Ovary (tissue), 10 donors: Measurements from ENCODE around the gene MKNK1. TPM values are rescaled to one million over a fixed set of nuclear protein-coding genes. Genes with fewer than 3 reads are reported as not detected.
"Not testable (repeated sequence)": the region's sequence is repeated elsewhere in the genome, so short reads cannot be mapped to it uniquely, and the experiment has no call there.

Experiments
- DNase-seq, 5 donors: peaks; one replicate each; pipeline ENCODE4 v3.0.0-alpha.2; 2019 to 2020
- H3K27ac ChIP-seq, 2 donors: fragments of 200-600 bp; one replicate each; pipeline versions ENCODE4 v1.5.1 to v1.8.0; 2019 to 2022
- H3K27me3 ChIP-seq: fragments of 200-600 bp; one replicate; pipeline ENCODE4 v1.8.0; 2022
- H3K36me3 ChIP-seq: fragments of 200-600 bp; sonication (generic); one replicate; pipeline ENCODE4 v1.5.1; 2019
- H3K4me1 ChIP-seq: one replicate; pipeline ENCODE4 v1.8.1; 2013; ENCODE audit warnings: mild to moderate bottlenecking, moderate library complexity; ENCODE audit not compliant: insufficient read depth
- H3K4me3 ChIP-seq: fragments of 200-600 bp; sonication (generic); one replicate; pipeline ENCODE4 v1.5.1; 2017
- H3K9me3 ChIP-seq, 2 donors: fragments of 200-600 bp in 1 of 2; sonication (generic) in 1 of 2; one replicate each; pipeline versions ENCODE4 v1.5.1 to v1.8.1; 2013 to 2019; ENCODE audit warnings: mild to moderate bottlenecking in 1 of 2, moderate library complexity in 1 of 2
- CTCF ChIP-seq, 3 donors: fragments of 450-650 bp in 2 of 3; fragments of 200-600 bp in 1 of 3; IDR thresholded peaks; one replicate each; pipeline versions ENCODE4 v1.5.1 to v1.8.0; 2016 to 2022; ENCODE audit warnings: antibody characterized with exemption in 3 of 3, mild to moderate bottlenecking in 1 of 3
- EP300 ChIP-seq: sonication (generic); formaldehyde crosslinking; IDR thresholded peaks from one replicate; pipeline ENCODE4 v1.6.1; 2017; ENCODE audit warnings: antibody characterized with exemption
- POLR2A ChIP-seq: fragments of 450-650 bp; IDR thresholded peaks from one replicate; pipeline ENCODE4 v1.6.1; 2017; ENCODE audit warnings: antibody characterized with exemption, mild to moderate bottlenecking, moderate library complexity
- WGBS, 3 donors: extraction: QIAGEN DNeasy Blood & Tissue Kit in 1 of 3; methylation state at CpG; one replicate each; pipeline versions ENCODE4 v1.1.5 to v1.1.7; 2013 to 2017; 5-methylcytosine and 5-hydroxymethylcytosine counted together
- intact Hi-C, 4 donors: fragments of 100-400 bp; cut with DNase I; formaldehyde crosslinking; loops; one replicate each; pipeline versions ENCODE4 v1.11.0 to v1.15.1; 2022 to 2023
- long read RNA-seq, 3 donors: library from polyadenylated mRNA in 2 of 3; unstranded in 2 of 3; transcript quantifications; one replicate each; pipeline ENCODE4 v2.0.0 and lab custom pipeline, GENCODE V29; 2021 to 2026
- polyA plus RNA-seq, 2 donors: library from polyadenylated mRNA; stranded (reverse); fragments of 200-250 nt in 1 of 2; fragments of 350-450 nt in 1 of 2; fragmentation: Illumina TruSeq in 1 of 2; extraction: RNeasy Lipid Tissue Mini Kit (QIAGEN cat#74804) in 1 of 2; gene quantifications; one replicate each; pipeline ENCODE4 v1.2.3, GENCODE V29; 2013 to 2014
- total RNA-seq, 7 donors: library from RNA; depleted of rRNA in 2 of 7; stranded (reverse); fragments of >200 nt in 2 of 7; fragmentation: NEBNext Ultra II Directional in 3 of 7; extraction: Animal tissue kit (Norgen Biotek cat#: 25700) in 3 of 7; gene quantifications; one replicate each; pipeline versions ENCODE4 v1.1.0 to v1.2.4, GENCODE V29; 2016 to 2023
- donor health status: DM: no; HTN: no; CAD: no; lungs with moderate emphysema.
- donor health status: DM: no; HTN: no; CAD: no.
- donor health status: Bipolar disorder and iron deficiency.
- donor health status: DM: yes; HTN: yes; CAD: no.
- donor health status: DM: no; HTN: no; CAD: no.
- donor health status: DM: yes; HTN: yes; CAD: no.

The MKNK1 gene
- 10 to 100 TPM; 21.0 to 39.3 (median 24.9) TPM for total RNA-seq
- polyA plus RNA-seq = 10 to 100 TPM; 21.9 to 34.0 TPM
- long read RNA-seq, donor 1, transcript MKNK1-231 (13 exons, 2,686 nt) = minor isoform, 6 of 60 reads
- long read RNA-seq, donor 1, transcript MKNK1-230 (12 exons, 2,600 nt) = major isoform, 9 of 60 reads
- long read RNA-seq, donor 1, partial matches to known transcripts = 13 of 60 reads
- long read RNA-seq, donor 1, other reads (novel, unspliced or antisense) = 31 of 60 reads
- long read RNA-seq, donor 2, partial matches to known transcripts = 0 of 4 reads
- long read RNA-seq, donor 2, other reads (novel, unspliced or antisense) = 0 of 4 reads
- long read RNA-seq, donor 3, transcript MKNK1-231 (13 exons, 2,686 nt) = major isoform, 7 of 42 reads
- long read RNA-seq, donor 3, transcript MKNK1-230 (12 exons, 2,600 nt) = minor isoform, 6 of 42 reads
- long read RNA-seq, donor 3, partial matches to known transcripts = 5 of 42 reads
- long read RNA-seq, donor 3, other reads (novel, unspliced or antisense) = 23 of 42 reads

- Histone ChIP-seq H3K9me3 (no peaks in the 10 kb centered on the region), H3K4me3 (peak within 1 kb of the TSS; percentile 86), H3K27ac (peak within 1 kb of the TSS in 1 of 2 donors; percentile 69), H3K4me1 (peaks cover 6% of the 10 kb centered on the region), H3K36me3 (no peaks in the 10 kb centered on the region), H3K27me3 (no peaks in the 10 kb centered on the region)
- peak; percentile 97 to 99 (median 98) for DNase-seq
- intact Hi-C loops = no loop called here
- peak; percentile 77 for TF ChIP-seq POLR2A
- no peak for TF ChIP-seq EP300
- WGBS, 3 donors = 0 to 1% (median 1%) methylated on average over 48 to 53 of the region's 53 CpGs
Measured at GRCh38 chr1:46603858-46604549, at the start of gene MKNK1. Gene MKNK1 (minus strand): TSS chr1:46604268. CDS start chr1:46583327, 20,941 bp downstream.

- H3K4me1 ChIP-seq = no peaks in the 10 kb centered on the region
- H3K27ac ChIP-seq = no peak overlapping the region
- no peaks in the 10 kb centered on the region for H3K27me3 ChIP-seq
- peaks cover 0 to 9% of the 10 kb centered on the region in 2 donors for H3K9me3 ChIP-seq
- no peaks in the 10 kb centered on the region for H3K36me3 ChIP-seq
- intact Hi-C loops = no loop called here
- DNase-seq = no peak
- H3K4me3 ChIP-seq = no peak overlapping the region
- TF ChIP-seq POLR2A (no peak), EP300 (no peak), CTCF (IDR thresholded peaks at IDR 0.05) (no peak)
- 64 to 78% (median 68%) methylated on average over 2 of the region's 2 CpGs for WGBS, 3 donors
Measured at GRCh38 chr1:46653405-46653958, 49.4 kb upstream of the MKNK1 start.

- no peaks in the 10 kb centered on the region for H3K36me3 ChIP-seq
- intact Hi-C loops = no loop called here
- WGBS, 3 donors = 61 to 74% (median 74%) methylated on average over 6 of the region's 6 CpGs
- TF ChIP-seq EP300 (no peak), CTCF (IDR thresholded peaks at IDR 0.05) (no peak), POLR2A (no peak)
- H3K4me3 ChIP-seq = no peak overlapping the region
- H3K9me3 ChIP-seq = peaks cover 0 to 9% of the 10 kb centered on the region in 2 donors
- no peak for DNase-seq
- no peaks in the 10 kb centered on the region for H3K4me1 ChIP-seq
- no peaks in the 10 kb centered on the region for H3K27me3 ChIP-seq
- H3K27ac ChIP-seq = no peak overlapping the region
Measured at GRCh38 chr1:46652321-46653100, 48.4 kb upstream of the MKNK1 start.

GRCh38 chr1:46651152-46651551 lies 47.1 kb upstream of the MKNK1 start:
- H3K4me1 ChIP-seq, intact Hi-C loops, DNase-seq, H3K9me3 ChIP-seq, H3K27me3 ChIP-seq, H3K36me3 ChIP-seq, H3K27ac ChIP-seq, H3K4me3 ChIP-seq: not testable (repeated sequence)
- 93 to 99% (median 95%) methylated on average over 3 of the region's 3 CpGs for WGBS, 3 donors

- no peak overlapping the region for H3K27ac ChIP-seq
- H3K27me3 ChIP-seq = no peaks in the 10 kb centered on the region
- DNase-seq = no peak
- peaks cover 0 to 9% of the 10 kb centered on the region in 2 donors for H3K9me3 ChIP-seq
- TF ChIP-seq CTCF (IDR thresholded peaks at IDR 0.05) (no peak), POLR2A (no peak), EP300 (no peak)
- intact Hi-C loops = no loop called here
- WGBS, 3 donors = 97 to 99% (median 98%) methylated on average over 3 of the region's 3 CpGs
- no peak overlapping the region for H3K4me3 ChIP-seq
- no peaks in the 10 kb centered on the region for H3K4me1 ChIP-seq
- H3K36me3 ChIP-seq = no peaks in the 10 kb centered on the region
Measured at GRCh38 chr1:46650491-46650890, 46.4 kb upstream of the MKNK1 start.
